Putamen (tissue), 1 donor: ENCODE data around the gene PROM2.
"Not testable (repeated sequence)": the region's sequence is repeated elsewhere in the genome, so short reads cannot be mapped to it uniquely, and the experiment has no call there.

ENCODE experiments used
- DNase-seq: peaks from one replicate; pipeline ENCODE4 v3.0.0-alpha.2; 2016; ENCODE audit warnings: low spot score

The PROM2 gene

DNA sequence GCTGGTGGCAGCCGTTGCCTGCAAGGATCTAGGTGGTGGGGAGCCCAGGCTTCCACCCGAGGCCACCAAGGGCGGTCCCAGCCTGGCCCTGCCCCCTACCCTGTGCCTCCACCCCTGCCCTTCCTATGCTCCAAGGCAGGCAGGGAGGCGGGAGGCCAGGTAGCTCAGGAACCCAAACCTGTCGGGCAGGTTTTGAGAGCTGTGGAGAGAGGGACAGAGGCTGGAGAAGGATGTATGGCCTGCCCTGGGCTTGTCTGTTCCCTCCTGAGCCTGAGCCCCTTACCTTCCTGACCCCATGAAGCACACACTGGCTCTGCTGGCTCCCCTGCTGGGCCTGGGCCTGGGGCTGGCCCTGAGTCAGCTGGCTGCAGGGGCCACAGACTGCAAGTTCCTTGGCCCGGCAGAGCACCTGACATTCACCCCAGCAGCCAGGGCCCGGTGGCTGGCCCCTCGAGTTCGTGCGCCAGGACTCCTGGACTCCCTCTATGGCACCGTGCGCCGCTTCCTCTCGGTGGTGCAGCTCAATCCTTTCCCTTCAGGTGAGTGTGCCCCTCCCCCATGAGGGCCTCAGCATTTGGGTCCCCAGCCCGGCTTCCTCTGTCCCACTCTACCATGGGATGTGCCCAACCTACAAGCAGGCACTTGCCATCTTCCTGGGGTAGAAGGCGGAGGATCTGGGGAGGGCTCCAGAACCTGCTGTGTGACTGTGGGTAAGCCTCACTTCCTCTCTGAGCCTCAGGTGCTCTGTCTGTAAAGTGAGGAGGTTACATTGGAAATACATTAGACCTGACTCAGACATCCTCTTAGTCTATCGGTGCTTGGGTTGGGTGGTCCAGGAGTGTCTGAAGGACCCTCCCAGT is at the start of gene PROM2:
PROM2 (plus strand) TSS at position 159 of the 860 bp plus-strand sequence; CDS start at position 296, 137 bp downstream.
- no peak for DNase-seq

- DNase-seq: no peak
Observed at GRCh38 chr2:95225658-95226057, 48.6 kb upstream of the PROM2 start.

DNA sequence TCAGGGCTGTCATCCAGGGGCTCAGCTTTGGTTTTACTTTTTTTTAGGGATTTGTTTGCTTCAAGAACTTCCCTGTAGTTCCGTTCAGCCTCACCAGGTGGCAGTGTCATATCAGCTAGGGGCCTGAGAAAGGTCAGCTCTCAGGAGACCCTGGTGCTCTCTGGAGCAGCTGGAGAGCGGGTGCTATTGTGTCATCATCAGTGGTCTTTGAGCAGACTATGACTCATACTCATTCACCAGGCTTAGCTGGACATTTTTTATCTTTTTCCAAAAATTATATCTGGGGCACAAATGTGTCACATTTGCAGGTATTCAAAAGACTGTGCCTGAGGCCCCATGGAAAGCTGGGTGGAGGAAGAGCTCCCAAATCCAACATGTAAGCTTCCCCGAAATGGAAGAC is 42.5 kb upstream of the PROM2 start:
- DNase-seq: peak; percentile 72

DNA sequence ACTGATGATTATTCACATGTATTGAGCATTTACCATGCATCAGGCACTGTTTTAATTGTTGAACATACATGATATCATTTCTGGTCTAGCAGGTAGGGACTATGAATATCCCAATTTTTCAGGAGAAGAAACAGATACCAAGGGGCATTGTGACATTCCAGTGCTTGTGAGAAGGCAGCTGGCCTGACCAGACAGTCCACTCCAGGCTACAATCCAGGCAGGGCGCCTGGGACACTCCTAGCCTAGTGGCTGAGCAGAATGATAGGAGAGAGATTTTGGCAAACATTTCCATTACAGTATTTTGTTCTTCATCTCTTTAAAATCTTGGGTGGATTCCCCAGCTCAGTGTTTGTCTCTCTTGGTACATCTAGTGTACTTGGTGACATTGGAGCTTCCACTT is 42.0 kb upstream of the PROM2 start:
- no peak for DNase-seq

DNA sequence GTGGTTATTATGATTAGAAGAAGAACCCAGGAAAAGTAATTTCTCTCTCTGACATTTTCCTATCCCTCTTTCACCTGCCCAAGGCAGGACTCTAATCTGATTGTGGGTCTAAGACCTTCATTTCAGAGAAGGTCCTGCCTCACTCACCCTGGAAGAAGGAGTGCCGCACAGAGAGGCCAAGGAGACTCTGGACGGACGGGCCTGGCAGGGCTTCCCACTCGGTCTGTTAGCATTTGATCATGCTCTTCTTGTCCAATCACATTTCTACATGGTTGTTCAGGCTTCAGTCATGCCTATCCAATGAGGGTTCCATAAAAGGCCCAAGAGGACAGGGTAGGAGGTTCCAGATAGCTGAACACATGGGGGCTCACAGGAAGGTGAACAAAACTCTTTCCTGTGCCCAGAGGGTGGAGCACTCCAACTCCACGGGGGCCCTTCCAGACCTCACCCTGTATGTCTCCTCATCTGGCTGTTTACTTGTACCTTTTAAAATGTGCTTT is 39.9 kb upstream of the PROM2 start:
- no peak for DNase-seq

GRCh38 chr2:95234816-95235215 is 39.4 kb upstream of the PROM2 start:
- DNase-seq: no peak

- no peak for DNase-seq
Observed at GRCh38 chr2:95238131-95238530, 36.1 kb upstream of the PROM2 start.

GRCh38 chr2:95240091-95240490 is 34.2 kb upstream of the PROM2 start:
- no peak for DNase-seq

- no peak for DNase-seq
Observed at GRCh38 chr2:95240556-95240955, 33.7 kb upstream of the PROM2 start.

GRCh38 chr2:95242084-95242483 is 32.2 kb upstream of the PROM2 start:
- DNase-seq: not testable (repeated sequence)

GRCh38 chr2:95258271-95258670 is 16.0 kb upstream of the PROM2 start:
- no peak for DNase-seq

DNA sequence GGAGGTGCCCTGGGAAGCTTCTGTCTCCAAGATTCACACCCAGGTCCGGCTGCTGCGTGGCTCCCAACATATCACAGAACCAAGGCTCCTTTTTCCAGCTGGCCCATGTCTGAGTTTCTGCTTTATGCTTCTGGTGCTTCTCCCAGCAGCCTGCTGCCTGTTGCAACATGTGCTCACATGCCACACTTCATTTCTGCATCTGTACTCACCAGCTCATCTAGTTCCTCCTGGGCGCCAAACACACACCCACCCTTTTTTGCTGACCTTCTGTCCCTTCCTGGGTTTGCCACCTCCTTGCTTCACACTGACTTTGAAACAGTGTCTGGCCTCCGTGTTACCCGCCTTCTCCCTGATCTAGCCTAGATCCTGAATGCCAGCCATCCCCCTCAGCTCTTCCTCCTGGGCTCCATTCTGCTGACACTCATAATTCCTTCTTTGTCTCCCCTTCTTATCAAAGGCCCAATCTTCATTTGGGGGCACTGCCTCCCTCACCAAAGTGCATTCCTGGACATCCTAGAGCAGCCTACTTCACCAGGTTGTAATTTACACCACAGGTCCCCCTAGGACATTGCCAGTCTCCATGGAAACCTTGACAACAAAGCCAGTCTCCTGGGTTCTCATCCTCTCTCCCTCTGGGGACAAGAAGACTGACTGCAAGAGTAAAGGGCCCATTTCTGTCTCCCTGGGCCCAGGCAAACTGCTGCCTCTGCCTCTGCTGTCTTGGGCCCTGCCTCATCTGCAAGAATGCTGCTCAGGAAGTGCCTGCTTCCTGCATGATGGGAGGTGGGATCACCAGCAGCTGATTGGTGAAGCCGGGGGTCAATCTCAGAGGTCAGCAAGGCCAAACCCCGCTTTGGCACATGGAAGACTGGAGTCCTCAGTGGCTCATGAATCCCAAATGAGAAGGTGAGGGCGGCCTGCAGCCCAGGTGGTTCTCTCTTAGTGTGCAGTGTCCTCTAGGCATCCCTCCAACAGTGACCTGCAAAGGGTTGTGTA is 13.9 kb upstream of the PROM2 start:
- no peak for DNase-seq

DNA sequence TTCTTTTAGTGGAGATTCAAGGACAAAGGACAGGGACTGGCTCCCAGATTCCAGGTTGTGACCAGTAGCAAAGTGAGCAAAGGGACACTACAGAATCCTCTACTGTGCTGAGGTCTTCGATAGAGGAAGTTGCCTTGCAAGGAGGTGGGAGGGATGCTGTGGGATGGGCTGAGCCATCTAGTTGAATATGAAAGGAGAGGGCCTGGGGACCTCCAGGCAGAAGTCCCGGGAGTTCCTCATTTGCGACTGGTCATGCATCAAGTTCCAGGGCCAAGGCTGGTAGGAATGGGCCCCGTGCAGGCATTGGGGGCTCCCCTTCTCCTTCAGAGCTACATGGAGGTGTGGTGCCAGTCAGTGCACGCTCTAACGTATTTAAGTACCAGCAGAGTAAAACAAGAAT is 12.6 kb upstream of the PROM2 start:
- no peak for DNase-seq

GRCh38 chr2:95262896-95263542 is 11.2 kb upstream of the PROM2 start:
- DNase-seq: peak; percentile 8

- DNase-seq: peak; percentile 58
Observed at GRCh38 chr2:95264624-95265023, 9.6 kb upstream of the PROM2 start.

- no peak for DNase-seq
Observed at GRCh38 chr2:95265182-95265581, 9.1 kb upstream of the PROM2 start.

- DNase-seq: no peak
Observed at GRCh38 chr2:95266781-95267430, 7.3 kb upstream of the PROM2 start.

- no peak for DNase-seq
Observed at GRCh38 chr2:95267458-95268210, 6.6 kb upstream of the PROM2 start.

GRCh38 chr2:95268211-95269035 is 5.8 kb upstream of the PROM2 start:
- DNase-seq: no peak
